Adrenal gland (tissue), 12 donors: ENCODE data around the gene MAGI2. TPM values are rescaled to one million over a fixed set of nuclear protein-coding genes. Genes with fewer than 3 reads are reported as not detected.

Source experiments
- DNase-seq, 7 donors: peaks; one replicate each; pipeline ENCODE4 v3.0.0-alpha.2; 2019 to 2020
- H3K27ac ChIP-seq, 5 donors: fragments of 200-600 bp; sonication (generic) in 4 of 5; 1 replicate in 3 of 5; 2 replicates in 2 of 5; pipeline versions ENCODE4 v1.5.1 to v1.8.0; 2016 to 2020; ENCODE audit warnings: mild to moderate bottlenecking in 1 of 5
- H3K27me3 ChIP-seq: fragments of 200-600 bp; 2 replicates; pipeline ENCODE4 v1.8.0; 2021
- H3K36me3 ChIP-seq, 2 donors: fragments of 200-600 bp; replicated peaks in 1 of 2; 1 replicate in 1 of 2; 2 replicates in 1 of 2; pipeline versions ENCODE4 v1.5.1 to v1.8.0; 2018 to 2022
- H3K4me1 ChIP-seq, 2 donors: fragments of 200-600 bp; replicated peaks in 1 of 2; 1 replicate in 1 of 2; 2 replicates in 1 of 2; pipeline versions ENCODE4 v1.5.1 to v1.8.0; 2018 to 2021
- H3K4me3 ChIP-seq, 4 donors: fragments of 200-600 bp; sonication (generic) in 3 of 4; one replicate each; pipeline ENCODE4 v1.5.1; 2016 to 2018
- H3K9me3 ChIP-seq, 3 donors: fragments of 200-600 bp; sonication (generic) in 1 of 3; replicated peaks in 1 of 3; 1 replicate in 2 of 3; 2 replicates in 1 of 3; pipeline versions ENCODE4 v1.5.1 to v1.8.0; 2016 to 2021
- POLR2A ChIP-seq, 2 donors: fragments of 450-650 bp; IDR thresholded peaks; one replicate each; pipeline ENCODE4 v1.6.1; 2017; ENCODE audit warnings: antibody characterized with exemption in 2 of 2, mild to moderate bottlenecking in 2 of 2, moderate library complexity in 1 of 2
- WGBS, 4 donors: extraction: QIAGEN DNeasy Blood & Tissue Kit in 2 of 4; methylation state at CpG; one replicate each; pipeline versions ENCODE4 v1.1.5 to v1.1.7; 2013 to 2017; 5-methylcytosine and 5-hydroxymethylcytosine counted together
- intact Hi-C, 2 donors: fragments of 100-400 bp; cut with DNase I; formaldehyde crosslinking; loops; one replicate each; pipeline versions ENCODE4 v1.14.1 to v1.15.0; 2022 to 2023
- polyA plus RNA-seq, 3 donors: library from polyadenylated mRNA; stranded (reverse); fragments of 200-250 nt in 2 of 3; fragments of 350-450 nt in 1 of 3; fragmentation: Illumina TruSeq in 1 of 3; extraction: RNeasy Lipid Tissue Mini Kit (QIAGEN cat#74804) in 1 of 3; gene quantifications; one replicate each; pipeline ENCODE4 v1.2.3, GENCODE V29; 2013 to 2014
- total RNA-seq, 9 donors: library from RNA; depleted of rRNA in 4 of 9; stranded (reverse); fragments of >200 nt in 4 of 9; fragments of 120-200 nt in 1 of 9; fragmentation: NEBNext Ultra II Directional in 1 of 9; extraction: Animal tissue kit (Norgen Biotek cat#: 25700) in 1 of 9; gene quantifications; one replicate each; pipeline versions ENCODE4 v1.1.0 to v1.2.4, GENCODE V29; 2013 to 2023
- TF ChIP-seq, protein P1 (sequence below), 6 experiments: fragments of 450-650 bp in 4 of 6; fragments of 200-600 bp in 2 of 6; sonication (generic) in 1 of 6; IDR thresholded peaks; 1 replicate in 5 of 6; 2 replicates in 1 of 6; pipeline versions ENCODE4 v1.5.1 to v1.8.0; 2016 to 2021; ENCODE audit warnings: antibody characterized with exemption in 6 of 6, mild to moderate bottlenecking in 2 of 6, moderate library complexity in 1 of 6
- donor health status: healthy with polysubstance abuse.
- donor health status: Bipolar disorder and iron deficiency.
- donor health status: DM: yes; HTN: yes; CAD: no.
- donor health status: DM: no; HTN: no; CAD: no.
- donor health status: DM: no; HTN: no; CAD: no.
- donor health status: DM: yes; HTN: yes; CAD: no.

MAGI2 gene
- total and polyA plus RNA-seq, 12 donors = 3.2 to 37.1 (median 17.1) TPM

DNA sequence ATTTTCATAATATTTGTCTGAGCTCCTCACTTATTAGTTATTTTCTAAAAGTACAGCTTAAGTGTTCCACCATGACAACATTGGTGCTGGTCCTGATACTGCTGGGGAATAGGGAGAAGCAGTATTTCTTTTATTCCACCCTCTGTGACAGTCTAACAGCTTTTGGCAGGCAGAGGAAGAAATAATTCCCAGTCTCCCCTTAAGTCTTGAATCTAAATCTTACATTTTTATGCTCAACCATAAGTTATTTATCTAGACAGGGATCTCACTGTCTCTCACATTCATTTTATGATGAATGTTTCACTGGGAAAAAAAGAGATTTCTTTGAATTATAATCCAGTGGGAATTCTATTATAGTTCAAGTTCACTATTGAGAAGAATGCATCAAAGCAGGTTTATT is 71.5 kb downstream of the MAGI2 start:
- Histone ChIP-seq H3K27ac (no peak overlapping the region), H3K4me3 (no peak overlapping the region), H3K36me3 (no peaks in the 10 kb centered on the region), H3K9me3 (no peaks in the 10 kb centered on the region), H3K4me1 (peaks cover 0 to 4% of the 10 kb centered on the region in 2 donors), H3K27me3 (no peaks in the 10 kb centered on the region)
- no peak for DNase-seq
- intact Hi-C loops = no loop called here
- TF ChIP-seq POLR2A (IDR thresholded peaks at IDR 0.05) = no peak
- TF ChIP-seq, protein P1, sequence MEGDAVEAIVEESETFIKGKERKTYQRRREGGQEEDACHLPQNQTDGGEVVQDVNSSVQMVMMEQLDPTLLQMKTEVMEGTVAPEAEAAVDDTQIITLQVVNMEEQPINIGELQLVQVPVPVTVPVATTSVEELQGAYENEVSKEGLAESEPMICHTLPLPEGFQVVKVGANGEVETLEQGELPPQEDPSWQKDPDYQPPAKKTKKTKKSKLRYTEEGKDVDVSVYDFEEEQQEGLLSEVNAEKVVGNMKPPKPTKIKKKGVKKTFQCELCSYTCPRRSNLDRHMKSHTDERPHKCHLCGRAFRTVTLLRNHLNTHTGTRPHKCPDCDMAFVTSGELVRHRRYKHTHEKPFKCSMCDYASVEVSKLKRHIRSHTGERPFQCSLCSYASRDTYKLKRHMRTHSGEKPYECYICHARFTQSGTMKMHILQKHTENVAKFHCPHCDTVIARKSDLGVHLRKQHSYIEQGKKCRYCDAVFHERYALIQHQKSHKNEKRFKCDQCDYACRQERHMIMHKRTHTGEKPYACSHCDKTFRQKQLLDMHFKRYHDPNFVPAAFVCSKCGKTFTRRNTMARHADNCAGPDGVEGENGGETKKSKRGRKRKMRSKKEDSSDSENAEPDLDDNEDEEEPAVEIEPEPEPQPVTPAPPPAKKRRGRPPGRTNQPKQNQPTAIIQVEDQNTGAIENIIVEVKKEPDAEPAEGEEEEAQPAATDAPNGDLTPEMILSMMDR (IDR thresholded peaks at IDR 0.05) = no peak

DNA sequence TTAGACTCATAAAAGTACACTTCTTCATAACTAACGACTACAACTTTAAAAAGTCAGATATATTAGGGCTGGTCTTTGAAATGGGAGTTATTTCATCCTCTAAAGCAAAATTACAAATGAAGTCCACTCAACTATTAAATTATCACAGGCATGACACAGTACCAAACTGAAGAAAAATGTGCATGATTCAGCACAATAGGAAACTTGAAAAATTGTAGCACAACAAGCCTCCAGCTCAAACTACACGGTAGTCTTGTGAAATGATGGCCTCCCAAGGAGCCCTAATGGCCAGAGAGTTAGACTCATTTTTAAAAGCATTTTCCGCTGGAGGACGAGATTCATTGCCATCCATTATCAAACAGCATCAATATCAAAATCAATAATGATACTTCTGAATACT is 76.4 kb downstream of the MAGI2 start:
- peak in 1 of 7 donors; percentile 8 for DNase-seq
- Histone ChIP-seq H3K27me3 (no peaks in the 10 kb centered on the region), H3K4me3 (no peak overlapping the region), H3K9me3 (no peaks in the 10 kb centered on the region), H3K4me1 (peaks cover 0 to 4% of the 10 kb centered on the region in 2 donors), H3K36me3 (no peaks in the 10 kb centered on the region), H3K27ac (no peak overlapping the region)
- intact Hi-C loops = no loop called here
- TF ChIP-seq, protein P1 (IDR thresholded peaks at IDR 0.05) = no peak
- no peak for TF ChIP-seq POLR2A (IDR thresholded peaks at IDR 0.05)
- 57 to 75% (median 64%) methylated on average over 4 of the region's 4 CpGs for WGBS, 4 donors

DNA sequence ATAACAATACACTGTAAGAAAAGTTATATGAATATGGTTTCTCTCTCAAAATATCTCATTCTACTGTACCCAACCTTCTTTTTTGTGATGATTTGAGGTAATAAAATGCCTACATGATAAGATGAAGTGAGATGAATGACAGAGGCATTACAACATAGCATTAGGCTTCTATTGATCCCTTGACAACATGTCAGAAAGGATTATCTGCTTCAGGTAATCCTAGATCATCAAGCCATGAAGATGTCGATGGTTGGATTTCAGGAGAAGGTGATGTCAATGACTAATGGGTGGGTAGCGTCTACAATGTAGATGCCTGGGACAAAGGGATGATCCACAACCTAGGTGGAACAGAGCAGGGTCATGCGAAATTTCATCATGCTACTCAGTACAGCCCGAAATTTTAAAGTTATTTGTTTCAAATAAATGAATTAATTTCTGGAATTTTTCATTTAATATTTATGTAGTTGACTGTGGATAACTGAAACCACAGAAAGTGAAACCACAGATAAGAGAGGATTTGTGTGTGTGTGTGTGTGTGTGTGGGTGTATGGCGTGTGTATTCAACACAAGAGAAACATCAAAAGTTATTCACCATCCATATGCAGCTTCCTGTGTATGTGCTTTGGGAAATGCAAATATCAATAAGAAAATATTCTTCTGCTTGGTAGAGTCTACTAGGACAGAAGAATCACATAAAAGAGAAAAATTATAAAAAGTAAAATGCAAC is 77.0 kb downstream of the MAGI2 start:
- Histone ChIP-seq H3K4me1 (peaks cover 0 to 4% of the 10 kb centered on the region in 2 donors), H3K27me3 (no peaks in the 10 kb centered on the region), H3K27ac (no peak overlapping the region), H3K9me3 (no peaks in the 10 kb centered on the region), H3K4me3 (no peak overlapping the region), H3K36me3 (no peaks in the 10 kb centered on the region)
- intact Hi-C loops = no loop called here
- 83 to 93% (median 88%) methylated on average over 5 of the region's 5 CpGs for WGBS, 4 donors
- DNase-seq = no peak
- TF ChIP-seq, protein P1 (IDR thresholded peaks at IDR 0.05) = no peak
- no peak for TF ChIP-seq POLR2A (IDR thresholded peaks at IDR 0.05)

DNA sequence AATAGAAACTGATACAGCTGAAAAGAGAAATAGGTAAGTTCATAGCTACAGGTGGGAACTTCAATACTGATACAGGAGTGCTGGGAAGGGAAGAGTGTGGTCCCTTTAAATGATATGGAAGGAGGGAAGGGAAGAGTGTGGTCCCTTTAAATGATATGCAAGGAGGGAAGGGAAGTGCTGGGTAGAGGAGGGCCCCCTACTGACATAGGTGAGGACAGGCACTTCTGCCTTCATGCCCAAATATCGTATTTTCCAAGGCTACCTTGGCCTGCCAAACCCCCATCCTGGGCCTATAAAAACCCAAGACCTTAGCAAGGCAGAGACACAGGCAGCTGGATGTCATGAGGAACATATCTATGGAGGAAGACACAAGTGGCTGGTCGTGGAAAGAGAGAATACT is 92.3 kb downstream of the MAGI2 start:
- no peaks in the 10 kb centered on the region for H3K4me1 ChIP-seq
- intact Hi-C loops = no loop called here
- no peaks in the 10 kb centered on the region for H3K9me3 ChIP-seq
- H3K4me3 ChIP-seq = no peak overlapping the region
- H3K36me3 ChIP-seq = no peaks in the 10 kb centered on the region
- no peaks in the 10 kb centered on the region for H3K27me3 ChIP-seq
- no peak for DNase-seq
- 68 to 87% (median 83%) methylated on average over 2 of the region's 2 CpGs for WGBS, 4 donors
- H3K27ac ChIP-seq = no peak overlapping the region
- no peak for TF ChIP-seq POLR2A (IDR thresholded peaks at IDR 0.05)
- TF ChIP-seq, protein P1 (IDR thresholded peaks at IDR 0.05) = no peak
